Endothelial cell of hepatic sinusoid (primary cell): ENCODE data around the gene ITGB3.
"Not testable (repeated sequence)": the region's sequence is repeated elsewhere in the genome, so short reads cannot be mapped to it uniquely, and the experiment has no call there.

ENCODE experiments used
- in situ Hi-C: cut with HindIII; loops from 2 replicates; pipeline ENCODE4 v1.10.0; 2017; ENCODE audit warnings: low sequenced_read_pairs

The ITGB3 gene

GRCh38 chr17:47242648-47243047 lies 11.0 kb upstream of the ITGB3 start:
- in situ Hi-C loops, result no loop called here

GRCh38 chr17:47243737-47244598 lies 9.7 kb upstream of the ITGB3 start:
- in situ Hi-C loops, result no loop called here

GRCh38 chr17:47244697-47245096 lies 8.9 kb upstream of the ITGB3 start:
- in situ Hi-C loops, result no loop called here

GRCh38 chr17:47246120-47246519 lies 7.5 kb upstream of the ITGB3 start:
- in situ Hi-C loops, result no loop called here

- in situ Hi-C loops, result no loop called here
Observed at GRCh38 chr17:47250855-47251254, 2.8 kb upstream of the ITGB3 start.

GRCh38 chr17:47251421-47251940 lies 2.1 kb upstream of the ITGB3 start:
- in situ Hi-C loops, result no loop called here

GRCh38 chr17:47252209-47252608 lies 1.4 kb upstream of the ITGB3 start:
- in situ Hi-C loops, result no loop called here

GRCh38 chr17:47252766-47253512 lies 688 bp upstream of the ITGB3 start:
- in situ Hi-C loops, result no loop called here

- in situ Hi-C loops, result no loop called here
Observed at GRCh38 chr17:47254403-47254943, 846 bp downstream of the ITGB3 start.

- in situ Hi-C loops, result no loop called here
Observed at GRCh38 chr17:47257651-47258339, 4.2 kb downstream of the ITGB3 start.

GRCh38 chr17:47262586-47262985 lies 9.0 kb downstream of the ITGB3 start:
- in situ Hi-C loops, result loop anchor here (5.0 kb wide), 1 partner anchor 35 kb away; no protein-coding TSS in a partner anchor

GRCh38 chr17:47264166-47264565 lies 10.5 kb downstream of the ITGB3 start:
- in situ Hi-C loops, result loop anchor here (5.0 kb wide), 1 partner anchor 37 kb away; no protein-coding TSS in a partner anchor

GRCh38 chr17:47265983-47266541 lies 12.4 kb downstream of the ITGB3 start:
- in situ Hi-C loops, result no loop called here

- in situ Hi-C loops, result no loop called here
Observed at GRCh38 chr17:47266782-47267181, 13.2 kb downstream of the ITGB3 start.

GRCh38 chr17:47267354-47267828 lies 13.8 kb downstream of the ITGB3 start:
- in situ Hi-C loops, result no loop called here

- in situ Hi-C loops, result not testable (repeated sequence)
Observed at GRCh38 chr17:47268964-47269363, 15.3 kb downstream of the ITGB3 start.

GRCh38 chr17:47269561-47270280 lies 16.1 kb downstream of the ITGB3 start:
- in situ Hi-C loops, result not testable (repeated sequence)

- in situ Hi-C loops, result no loop called here
Observed at GRCh38 chr17:47270946-47271705, 17.5 kb downstream of the ITGB3 start.

- in situ Hi-C loops, result no loop called here
Observed at GRCh38 chr17:47272491-47272890, 18.9 kb downstream of the ITGB3 start.
